HFFc6 (cell line): Measurements from ENCODE around the gene SLC38A10. TPM values are rescaled to one million over a fixed set of nuclear protein-coding genes. Genes with fewer than 3 reads are reported as not detected.

ENCODE experiments used
- DNase-seq: peaks from one replicate; pipeline ENCODE4 v3.0.0-alpha.2; 2018
- H3K27ac Mint-ChIP-seq: 2 replicates; pipeline ENCODE4 v1.8.0; 2020; ENCODE audit warnings: mild to moderate bottlenecking, mixed read lengths
- H3K27me3 Mint-ChIP-seq: 2 replicates; pipeline ENCODE4 v1.8.0; 2021; ENCODE audit warnings: mild to moderate bottlenecking, moderate library complexity, mixed read lengths; ENCODE audit not compliant: insufficient read depth
- H3K36me3 Mint-ChIP-seq: 2 replicates; pipeline ENCODE4 v1.8.0; 2021; ENCODE audit warnings: low read depth, mixed read lengths
- H3K4me1 Mint-ChIP-seq: 2 replicates; pipeline ENCODE4 v1.8.0; 2020; ENCODE audit warnings: low read depth, mixed read lengths
- H3K4me3 Mint-ChIP-seq: 2 replicates; pipeline ENCODE4 v1.8.0; 2020; ENCODE audit warnings: mild to moderate bottlenecking, moderate library complexity, mixed read lengths
- H3K9me3 Mint-ChIP-seq: 2 replicates; pipeline ENCODE4 v1.8.0; 2020; ENCODE audit warnings: mild to moderate bottlenecking, mixed read lengths
- CTCF ChIP-seq: fragments of 200-600 bp; sonication (generic); IDR thresholded peaks from 2 replicates; pipeline ENCODE4 v1.5.0; 2021; ENCODE audit warnings: antibody characterized with exemption, mild to moderate bottlenecking
- total RNA-seq, 6 experiments: library from RNA; stranded (reverse); fragmentation: NEBNext Ultra II Directional; extraction: Animal tissue kit (Norgen Biotek cat#: 25700); gene quantifications; 2 replicates in 1 of 6; 3 replicates in 5 of 6; pipeline ENCODE4 v1.2.3, GENCODE V29; 2021

Gene SLC38A10
- total RNA-seq, 6 experiments from 2014 or later = 71.2 to 88.3 (median 72.2) TPM

- DNase-seq = no peak
- Mint-ChIP-seq H3K27ac (no peak overlapping the region), H3K27me3 (no peaks in the 10 kb centered on the region; the same call in 1 of the 2 replicates), H3K9me3 (no peaks in the 10 kb centered on the region), H3K36me3 (no peaks in the 10 kb centered on the region), H3K4me1 (no peaks in the 10 kb centered on the region), H3K4me3 (no peak overlapping the region)
- no peak for TF ChIP-seq CTCF
Observed at GRCh38 chr17:81206166-81206565, 88.9 kb downstream of the SLC38A10 start.

- no peak for TF ChIP-seq CTCF
- Mint-ChIP-seq H3K4me1 (no peaks in the 10 kb centered on the region), H3K9me3 (no peaks in the 10 kb centered on the region), H3K27me3 (no peaks in the 10 kb centered on the region; the same call in 1 of the 2 replicates), H3K27ac (no peak overlapping the region), H3K36me3 (no peaks in the 10 kb centered on the region), H3K4me3 (no peak overlapping the region)
- DNase-seq = no peak
Observed at GRCh38 chr17:81204578-81204977, 90.5 kb downstream of the SLC38A10 start.

- TF ChIP-seq CTCF = no peak
- DNase-seq = no peak
- Mint-ChIP-seq H3K4me3 (no peak overlapping the region), H3K36me3 (no peaks in the 10 kb centered on the region), H3K9me3 (no peaks in the 10 kb centered on the region), H3K27ac (no peak overlapping the region), H3K27me3 (no peaks in the 10 kb centered on the region; the same call in 1 of the 2 replicates), H3K4me1 (no peaks in the 10 kb centered on the region)
Observed at GRCh38 chr17:81203136-81203535, 92.0 kb downstream of the SLC38A10 start.

GRCh38 chr17:81202318-81202717 lies 92.8 kb downstream of the SLC38A10 start:
- H3K36me3 Mint-ChIP-seq = no peaks in the 10 kb centered on the region
- DNase-seq = no peak
- H3K27ac Mint-ChIP-seq = no peak overlapping the region
- no peaks in the 10 kb centered on the region; the same call in 1 of the 2 replicates for H3K27me3 Mint-ChIP-seq
- H3K9me3 Mint-ChIP-seq = no peaks in the 10 kb centered on the region
- H3K4me3 Mint-ChIP-seq = no peak overlapping the region
- TF ChIP-seq CTCF = no peak
- H3K4me1 Mint-ChIP-seq = no peaks in the 10 kb centered on the region

- no peaks in the 10 kb centered on the region for H3K9me3 Mint-ChIP-seq
- H3K36me3 Mint-ChIP-seq = no peaks in the 10 kb centered on the region
- peak; percentile 82 for TF ChIP-seq CTCF
- no peaks in the 10 kb centered on the region for H3K4me1 Mint-ChIP-seq
- no peak overlapping the region for H3K27ac Mint-ChIP-seq
- H3K27me3 Mint-ChIP-seq = no peaks in the 10 kb centered on the region; the same call in 1 of the 2 replicates
- peak; percentile 58 for DNase-seq
- no peak overlapping the region for H3K4me3 Mint-ChIP-seq
Observed at GRCh38 chr17:81200695-81201580, 94.2 kb downstream of the SLC38A10 start.
